ENCODE results near the gene CEP44. TPM values are rescaled to one million over a fixed set of nuclear protein-coding genes. Genes with fewer than 3 reads are reported as not detected.

Gene CEP44
- polyA plus RNA-seq, 1 donor from 2014 or later, result 9.9 TPM

GRCh38 chr4:174263445-174263736 lies 20.3 kb upstream of the CEP44 start:
- Mint-ChIP-seq H3K9me3 (no peaks in the 10 kb centered on the region), H3K27me3 (no peaks in the 10 kb centered on the region), H3K4me3 (no peak overlapping the region), H3K4me1 (peaks cover 4 to 10% (median 9%) of the 10 kb centered on the region in 3 donors), H3K27ac (peak overlapping the region in 1 of 3 donors; percentile 13), H3K36me3 (peaks cover 2% of the 10 kb centered on the region)

GRCh38 chr4:174265916-174266315 lies 17.8 kb upstream of the CEP44 start:
- H3K36me3 Mint-ChIP-seq, result peaks cover 5% of the 10 kb centered on the region
- peaks cover 5 to 10% (median 6%) of the 10 kb centered on the region in 3 donors for H3K4me1 Mint-ChIP-seq
- no peaks in the 10 kb centered on the region for H3K27me3 Mint-ChIP-seq
- H3K9me3 Mint-ChIP-seq, result no peaks in the 10 kb centered on the region
- H3K4me3 Mint-ChIP-seq, result no peak overlapping the region
- no peak overlapping the region for H3K27ac Mint-ChIP-seq

GRCh38 chr4:174266416-174266815 lies 17.3 kb upstream of the CEP44 start:
- no peaks in the 10 kb centered on the region for H3K27me3 Mint-ChIP-seq
- no peak overlapping the region for H3K4me3 Mint-ChIP-seq
- peaks cover 7% of the 10 kb centered on the region for H3K36me3 Mint-ChIP-seq
- peaks cover 5 to 15% (median 8%) of the 10 kb centered on the region in 3 donors for H3K4me1 Mint-ChIP-seq
- no peak overlapping the region for H3K27ac Mint-ChIP-seq
- H3K9me3 Mint-ChIP-seq, result no peaks in the 10 kb centered on the region

- H3K27ac Mint-ChIP-seq, result no peak overlapping the region
- no peak overlapping the region for H3K4me3 Mint-ChIP-seq
- peaks cover 7 to 27% (median 11%) of the 10 kb centered on the region in 3 donors for H3K4me1 Mint-ChIP-seq
- H3K9me3 Mint-ChIP-seq, result no peaks in the 10 kb centered on the region
- H3K27me3 Mint-ChIP-seq, result no peaks in the 10 kb centered on the region
- H3K36me3 Mint-ChIP-seq, result peaks cover 3% of the 10 kb centered on the region
Observed at GRCh38 chr4:174273930-174274329, 9.8 kb upstream of the CEP44 start.

GRCh38 chr4:174274436-174274835 lies 9.3 kb upstream of the CEP44 start:
- peaks cover 7 to 32% (median 11%) of the 10 kb centered on the region in 3 donors for H3K4me1 Mint-ChIP-seq
- H3K27me3 Mint-ChIP-seq, result no peaks in the 10 kb centered on the region
- H3K4me3 Mint-ChIP-seq, result no peak overlapping the region
- H3K9me3 Mint-ChIP-seq, result no peaks in the 10 kb centered on the region
- peaks cover 2% of the 10 kb centered on the region for H3K36me3 Mint-ChIP-seq
- H3K27ac Mint-ChIP-seq, result no peak overlapping the region

GRCh38 chr4:174275101-174275500 lies 8.6 kb upstream of the CEP44 start:
- Mint-ChIP-seq H3K9me3 (no peaks in the 10 kb centered on the region), H3K4me1 (peaks cover 9 to 35% (median 13%) of the 10 kb centered on the region in 3 donors), H3K27me3 (no peaks in the 10 kb centered on the region), H3K4me3 (no peak overlapping the region), H3K36me3 (peaks cover 4% of the 10 kb centered on the region), H3K27ac (no peak overlapping the region)

- H3K4me1 Mint-ChIP-seq, result peaks cover 11 to 47% (median 19%) of the 10 kb centered on the region in 3 donors
- H3K4me3 Mint-ChIP-seq, result no peak overlapping the region
- no peaks in the 10 kb centered on the region for H3K9me3 Mint-ChIP-seq
- peaks cover 4% of the 10 kb centered on the region for H3K36me3 Mint-ChIP-seq
- no peak overlapping the region for H3K27ac Mint-ChIP-seq
- H3K27me3 Mint-ChIP-seq, result no peaks in the 10 kb centered on the region
Observed at GRCh38 chr4:174277433-174277832, 6.3 kb upstream of the CEP44 start.

- peak overlapping the region in 1 of 4 donors; percentile 10 for H3K4me3 Mint-ChIP-seq
- H3K27me3 Mint-ChIP-seq, result no peaks in the 10 kb centered on the region
- peaks cover 4% of the 10 kb centered on the region for H3K36me3 Mint-ChIP-seq
- no peaks in the 10 kb centered on the region for H3K9me3 Mint-ChIP-seq
- peak overlapping the region in 1 of 3 donors; percentile 71 for H3K27ac Mint-ChIP-seq
- peaks cover 16 to 47% (median 21%) of the 10 kb centered on the region in 3 donors for H3K4me1 Mint-ChIP-seq
Observed at GRCh38 chr4:174278467-174278866, 5.2 kb upstream of the CEP44 start.

GRCh38 chr4:174279433-174280155 lies 4.1 kb upstream of the CEP44 start:
- peak overlapping the region in 1 of 4 donors; percentile 48 for H3K4me3 Mint-ChIP-seq
- H3K27me3 Mint-ChIP-seq, result no peaks in the 10 kb centered on the region
- H3K4me1 Mint-ChIP-seq, result peaks cover 18 to 48% (median 26%) of the 10 kb centered on the region in 3 donors
- no peaks in the 10 kb centered on the region for H3K9me3 Mint-ChIP-seq
- H3K36me3 Mint-ChIP-seq, result peaks cover 4% of the 10 kb centered on the region
- peak overlapping the region in 1 of 3 donors; percentile 71 for H3K27ac Mint-ChIP-seq

- Mint-ChIP-seq H3K4me1 (peaks cover 26 to 48% (median 28%) of the 10 kb centered on the region in 3 donors), H3K36me3 (peaks cover 5% of the 10 kb centered on the region), H3K27me3 (no peaks in the 10 kb centered on the region), H3K9me3 (no peaks in the 10 kb centered on the region), H3K4me3 (peak overlapping the region in 1 of 4 donors; percentile 52), H3K27ac (no peak overlapping the region)
Observed at GRCh38 chr4:174281182-174281737, 2.5 kb upstream of the CEP44 start.

- Mint-ChIP-seq H3K4me1 (peaks cover 27 to 53% (median 30%) of the 10 kb centered on the region in 3 donors), H3K27ac (no peak overlapping the region), H3K36me3 (peaks cover 5% of the 10 kb centered on the region), H3K4me3 (peak overlapping the region in 1 of 4 donors; percentile 88), H3K27me3 (no peaks in the 10 kb centered on the region), H3K9me3 (no peaks in the 10 kb centered on the region)
Observed at GRCh38 chr4:174281901-174282300, 1.8 kb upstream of the CEP44 start.

- H3K36me3 Mint-ChIP-seq, result peaks cover 5% of the 10 kb centered on the region
- no peaks in the 10 kb centered on the region for H3K9me3 Mint-ChIP-seq
- peak overlapping the region; percentile 88 to 100 (median 98) for H3K4me3 Mint-ChIP-seq
- no peaks in the 10 kb centered on the region for H3K27me3 Mint-ChIP-seq
- H3K27ac Mint-ChIP-seq, result peak overlapping the region; percentile 91 to 100 (median 99)
- H3K4me1 Mint-ChIP-seq, result peaks cover 29 to 52% (median 30%) of the 10 kb centered on the region in 3 donors
Observed at GRCh38 chr4:174282836-174283506, 740 bp upstream of the CEP44 start.

- Mint-ChIP-seq H3K9me3 (no peaks in the 10 kb centered on the region), H3K36me3 (peaks cover 10% of the 10 kb centered on the region), H3K27ac (peak overlapping the region; percentile 91 to 100 (median 99)), H3K27me3 (no peaks in the 10 kb centered on the region), H3K4me1 (peaks cover 34 to 47% (median 34%) of the 10 kb centered on the region in 3 donors), H3K4me3 (peak overlapping the region; percentile 88 to 100 (median 98))
Observed at GRCh38 chr4:174284487-174284886, 776 bp downstream of the CEP44 start.

- peaks cover 0 to 5% (median 4%) of the 10 kb centered on the region in 3 donors for H3K9me3 Mint-ChIP-seq
- peaks cover 9% of the 10 kb centered on the region for H3K36me3 Mint-ChIP-seq
- no peaks in the 10 kb centered on the region for H3K27me3 Mint-ChIP-seq
- H3K4me3 Mint-ChIP-seq, result peak overlapping the region in 1 of 4 donors; percentile 72
- peaks cover 32 to 36% (median 33%) of the 10 kb centered on the region in 3 donors for H3K4me1 Mint-ChIP-seq
- H3K27ac Mint-ChIP-seq, result no peak overlapping the region
Observed at GRCh38 chr4:174286870-174287269, 3.2 kb downstream of the CEP44 start.

- peaks cover 4 to 18% (median 6%) of the 10 kb centered on the region in 3 donors for H3K9me3 Mint-ChIP-seq
- H3K4me3 Mint-ChIP-seq, result no peak overlapping the region
- H3K36me3 Mint-ChIP-seq, result peaks cover 18% of the 10 kb centered on the region
- H3K27ac Mint-ChIP-seq, result peak overlapping the region in 1 of 3 donors; percentile 93
- H3K4me1 Mint-ChIP-seq, result peaks cover 7 to 20% (median 12%) of the 10 kb centered on the region in 3 donors
- H3K27me3 Mint-ChIP-seq, result no peaks in the 10 kb centered on the region
Observed at GRCh38 chr4:174292473-174292872, 8.8 kb downstream of the CEP44 start.
